HepG2 (cell line): ENCODE measurements around the gene USF1. TPM values are rescaled to one million over a fixed set of nuclear protein-coding genes. Genes with fewer than 3 reads are reported as not detected.

Experiments used
- ATAC-seq: fragments of 200-7000 bp; cut with Tn5 transposase; 3 replicates; pipeline ENCODE4 v1.9.1; 2020; ENCODE audit warnings: mild to moderate bottlenecking, moderate library complexity
- BruUV-seq: library from RNA; stranded (reverse); fragments of 400-500 nt; replicated peaks from 2 replicates; lab custom pipeline; 2021; lab: Mats Ljungman, UMichigan
- CTCF ChIA-PET: fragments of 300-600 bp; formaldehyde crosslinking; extraction: SDS; loops from one replicate; lab custom pipeline; 2021; ENCODE audit warnings: low total read pairs, inconsistent platforms, low intra/inter-chr PET ratio; lab: Yijun Ruan, JAX
- POLR2A ChIA-PET: fragments of 350-600 bp; sonication (Branson Sonifier 250); formaldehyde crosslinking; loops from one replicate; lab custom pipeline; 2020; ENCODE audit warnings: antibody characterized with exemption, inconsistent platforms; lab: Yijun Ruan, JAX
- DNase-seq: peaks from one replicate; pipeline ENCODE4 v3.0.0-alpha.2; 2015; ENCODE audit warnings: low spot score
- FAIRE-seq: peaks from 3 replicates; lab custom pipeline; 2011; peaks lifted over from hg19 to GRCh38; lab: Jason Lieb, UNC
- H2AFZ ChIP-seq: one replicate; pipeline ENCODE4 v1.6.1; 2011; ENCODE audit warnings: low read length, inconsistent platforms
- H3K27ac ChIP-seq: fragments of 300-600 bp; 3 replicates; pipeline ENCODE4 v1.8.0; 2011; ENCODE audit warnings: mixed run types, mild to moderate bottlenecking, mixed read lengths, low read length, inconsistent platforms; ENCODE audit not compliant: insufficient read depth; ENCODE audit errors: extremely low read length
- H3K27me3 ChIP-seq, 2 experiments: fragments of 200-600 bp in 1 of 2; 2 replicates in 1 of 2; 3 replicates in 1 of 2; pipeline versions ENCODE4 v1.6.0 to v1.8.0; 2011; ENCODE audit warnings: low read length in 2 of 2, mild to moderate bottlenecking in 2 of 2, moderate library complexity in 2 of 2, inconsistent platforms in 1 of 2; ENCODE audit not compliant: insufficient read depth in 2 of 2, control insufficient read depth in 1 of 2
- H3K36me3 ChIP-seq, 2 experiments: fragments of 200-600 bp in 1 of 2; replicated peaks in 1 of 2; 2 replicates in 1 of 2; 3 replicates in 1 of 2; pipeline versions ENCODE4 v1.5.1 to v1.8.0; 2011; ENCODE audit warnings: low read length in 2 of 2, inconsistent platforms in 1 of 2; ENCODE audit not compliant: insufficient read depth in 2 of 2, control insufficient read depth in 1 of 2
- H3K4me1 ChIP-seq: 2 replicates; pipeline ENCODE4 v1.5.1; 2012; ENCODE audit warnings: low read length, inconsistent platforms; ENCODE audit not compliant: insufficient read depth
- H3K4me2 ChIP-seq: 2 replicates; pipeline ENCODE4 v1.6.0; 2011; ENCODE audit warnings: low read depth, low read length, inconsistent platforms
- H3K4me3 ChIP-seq, 3 experiments: fragments of 200-600 bp in 1 of 3; sonication (generic), shearing (Covaris generic) in 1 of 3; replicated peaks in 1 of 3; 2 replicates each; pipeline ENCODE4 v1.5.1; 2011 to 2016; ENCODE audit warnings: low read length in 3 of 3, inconsistent platforms in 2 of 3, low read depth in 2 of 3, mild to moderate bottlenecking in 2 of 3, control low read depth in 1 of 3, mixed read lengths in 1 of 3; ENCODE audit not compliant: insufficient read depth in 1 of 3
- H3K79me2 ChIP-seq: one replicate; pipeline ENCODE4 v1.6.1; 2011; ENCODE audit warnings: low read length, inconsistent platforms; ENCODE audit not compliant: insufficient read depth
- H3K9ac ChIP-seq: 2 replicates; pipeline ENCODE4 v1.6.0; 2011; ENCODE audit warnings: mild to moderate bottlenecking, low read depth, low read length, inconsistent platforms; ENCODE audit not compliant: insufficient read depth
- H3K9me3 ChIP-seq: 2 replicates; pipeline ENCODE4 v1.5.1; 2012; ENCODE audit warnings: mild to moderate bottlenecking, low read length
- H4K20me1 ChIP-seq: 2 replicates; pipeline ENCODE4 v1.6.0; 2011; ENCODE audit warnings: inconsistent platforms, mild to moderate bottlenecking, low read length, moderate library complexity; ENCODE audit not compliant: insufficient read depth
- BORCS8-MEF2B ChIP-seq: sonication (generic); formaldehyde crosslinking; IDR thresholded peaks from 2 replicates; pipeline ENCODE4 v1.8.0; 2022; ENCODE audit warnings: mild to moderate bottlenecking, missing genetic modification reagents
- CCAR2 ChIP-seq: fragments of 200-400 bp; formaldehyde crosslinking; optimal IDR thresholded peaks from 2 replicates; pipeline ENCODE3; 2018; ENCODE audit warnings: low read depth, mild to moderate bottlenecking, low read length, moderate library complexity
- CHCHD3 ChIP-seq: sonication (generic); formaldehyde crosslinking; IDR thresholded peaks from 2 replicates; pipeline ENCODE4 v1.8.0; 2022; ENCODE audit warnings: mild to moderate bottlenecking, missing genetic modification reagents, moderate library complexity
- HMG20B ChIP-seq: conservative IDR thresholded peaks from 2 replicates; pipeline ENCODE4 v1.6.1; 2016; ENCODE audit warnings: missing genetic modification reagents, missing compliant biosample characterization
- KDM6A ChIP-seq: IDR thresholded peaks from 2 replicates; pipeline ENCODE4 v1.6.1; 2016; ENCODE audit warnings: low read depth
- REPIN1 ChIP-seq: sonication (generic); formaldehyde crosslinking; IDR thresholded peaks from 2 replicates; pipeline ENCODE4 v1.8.0; 2022; ENCODE audit warnings: missing genetic modification reagents, low read depth, mild to moderate bottlenecking, borderline replicate concordance
- ZC3H13 ChIP-seq: sonication (generic); formaldehyde crosslinking; IDR thresholded peaks from 2 replicates; pipeline ENCODE4 v1.8.1; 2023; ENCODE audit warnings: mild to moderate bottlenecking, missing genetic modification reagents, moderate library complexity
- ZFY ChIP-seq: sonication (generic); formaldehyde crosslinking; IDR thresholded peaks from 2 replicates; pipeline ENCODE4 v1.4.0; 2020; ENCODE audit warnings: missing genetic modification reagents
- ZFYVE20 ChIP-seq: sonication (generic); formaldehyde crosslinking; IDR thresholded peaks from 2 replicates; pipeline ENCODE4 v1.8.0; 2023; ENCODE audit warnings: low read depth, mild to moderate bottlenecking, moderate library complexity, missing genetic modification reagents, borderline replicate concordance
- ZNF138 ChIP-seq: sonication (generic); formaldehyde crosslinking; IDR thresholded peaks from 2 replicates; pipeline ENCODE4 v1.5.0; 2020; ENCODE audit warnings: mild to moderate bottlenecking, low read depth, missing genetic modification reagents
- WGBS: methylation state at CpG from one replicate; pipeline ENCODE4 v1.1.6; 2017; ENCODE audit warnings: low lambda C conversion rate; 5-methylcytosine and 5-hydroxymethylcytosine counted together
- in situ Hi-C: cut with HindIII; loops from 2 replicates; pipeline ENCODE4 v1.10.0; 2017; ENCODE audit warnings: low pct_unique_long_range_greater_than_20kb; ENCODE audit not compliant: extremely low pct_ligation_motif_present
- intact Hi-C: fragments of 100-400 bp; cut with micrococcal nuclease; formaldehyde crosslinking; loops from one replicate; pipeline ENCODE4 v1.10.0; 2022; ENCODE audit not compliant: unreplicated experiment
- polyA plus RNA-seq, 8 experiments: library from polyadenylated mRNA; depleted of rRNA in 3 of 8; stranded (reverse) in 7 of 8; unstranded in 1 of 8; fragments of >200 nt; fragmentation: Illumina TruSeq in 4 of 8; extraction: Trizol in 4 of 8; gene quantifications; 2 replicates each; pipeline versions ENCODE4 v1.2.1 to v1.2.3, GENCODE V29; 2011 to 2016; ENCODE audit warnings: low read depth in 4 of 8, missing spikeins in 1 of 8, mixed read lengths in 1 of 8; ENCODE audit not compliant: insufficient read depth in 1 of 8
- total RNA-seq, 5 experiments: library from RNA; depleted of rRNA; stranded (reverse); fragments of >200 nt; fragmentation: Illumina TruSeq; extraction: Trizol; gene quantifications; 2 replicates each; pipeline ENCODE4 v1.2.3, GENCODE V29; 2016; ENCODE audit warnings: low read depth in 1 of 5
- TF ChIP-seq, protein P1 (sequence below): sonication (generic); formaldehyde crosslinking; IDR thresholded peaks from 2 replicates; pipeline ENCODE4 v1.4.0; 2020; ENCODE audit warnings: missing genetic modification reagents
- TF ChIP-seq, protein P2 (sequence below): sonication (generic); formaldehyde crosslinking; IDR thresholded peaks from 2 replicates; pipeline ENCODE4 v1.8.0; 2022; ENCODE audit warnings: mild to moderate bottlenecking, missing genetic modification reagents, moderate library complexity
- TF ChIP-seq, protein P3 (sequence below): fragments of 450-650 bp; IDR thresholded peaks from 2 replicates; pipeline ENCODE4 v1.6.1; 2016
- TF ChIP-seq, protein P4 (sequence below): sonication (generic); formaldehyde crosslinking; IDR thresholded peaks from 2 replicates; pipeline ENCODE4 v1.4.0; 2020; ENCODE audit warnings: missing genetic modification reagents, borderline replicate concordance

USF1 gene
- total and polyA plus RNA-seq, 2 of the 13 experiments (the other 11 are each of a cell fraction or from before 2014, with no cell fraction given), result 26.9 to 39.4 TPM

DNA sequence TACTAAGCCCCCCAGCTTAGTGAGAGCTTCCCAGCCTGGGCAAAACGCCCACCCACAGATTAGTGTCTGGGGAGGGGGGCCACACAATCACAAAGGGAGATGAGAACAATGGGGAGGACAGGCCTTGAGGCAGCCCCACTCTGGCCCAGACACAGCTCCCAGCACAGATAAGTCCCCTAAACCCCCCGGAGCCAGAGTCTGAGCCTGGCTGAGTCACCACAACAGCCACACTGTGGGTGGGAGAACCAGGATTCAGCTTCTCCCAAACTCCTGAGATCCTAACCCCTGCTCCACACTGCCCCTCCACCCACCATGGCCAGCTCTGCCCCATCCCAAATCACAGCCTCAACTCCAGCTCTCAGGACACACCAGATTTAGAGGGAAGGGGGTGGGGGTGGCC is 39.4 kb upstream of the USF1 start:
- no peaks in the 10 kb centered on the region for H3K36me3 ChIP-seq
- no peak for TF ChIP-seq HMG20B (CRISPR knock-in tag)
- no peak for TF ChIP-seq CHCHD3 (CRISPR knock-in tag)
- TF ChIP-seq, protein P1, sequence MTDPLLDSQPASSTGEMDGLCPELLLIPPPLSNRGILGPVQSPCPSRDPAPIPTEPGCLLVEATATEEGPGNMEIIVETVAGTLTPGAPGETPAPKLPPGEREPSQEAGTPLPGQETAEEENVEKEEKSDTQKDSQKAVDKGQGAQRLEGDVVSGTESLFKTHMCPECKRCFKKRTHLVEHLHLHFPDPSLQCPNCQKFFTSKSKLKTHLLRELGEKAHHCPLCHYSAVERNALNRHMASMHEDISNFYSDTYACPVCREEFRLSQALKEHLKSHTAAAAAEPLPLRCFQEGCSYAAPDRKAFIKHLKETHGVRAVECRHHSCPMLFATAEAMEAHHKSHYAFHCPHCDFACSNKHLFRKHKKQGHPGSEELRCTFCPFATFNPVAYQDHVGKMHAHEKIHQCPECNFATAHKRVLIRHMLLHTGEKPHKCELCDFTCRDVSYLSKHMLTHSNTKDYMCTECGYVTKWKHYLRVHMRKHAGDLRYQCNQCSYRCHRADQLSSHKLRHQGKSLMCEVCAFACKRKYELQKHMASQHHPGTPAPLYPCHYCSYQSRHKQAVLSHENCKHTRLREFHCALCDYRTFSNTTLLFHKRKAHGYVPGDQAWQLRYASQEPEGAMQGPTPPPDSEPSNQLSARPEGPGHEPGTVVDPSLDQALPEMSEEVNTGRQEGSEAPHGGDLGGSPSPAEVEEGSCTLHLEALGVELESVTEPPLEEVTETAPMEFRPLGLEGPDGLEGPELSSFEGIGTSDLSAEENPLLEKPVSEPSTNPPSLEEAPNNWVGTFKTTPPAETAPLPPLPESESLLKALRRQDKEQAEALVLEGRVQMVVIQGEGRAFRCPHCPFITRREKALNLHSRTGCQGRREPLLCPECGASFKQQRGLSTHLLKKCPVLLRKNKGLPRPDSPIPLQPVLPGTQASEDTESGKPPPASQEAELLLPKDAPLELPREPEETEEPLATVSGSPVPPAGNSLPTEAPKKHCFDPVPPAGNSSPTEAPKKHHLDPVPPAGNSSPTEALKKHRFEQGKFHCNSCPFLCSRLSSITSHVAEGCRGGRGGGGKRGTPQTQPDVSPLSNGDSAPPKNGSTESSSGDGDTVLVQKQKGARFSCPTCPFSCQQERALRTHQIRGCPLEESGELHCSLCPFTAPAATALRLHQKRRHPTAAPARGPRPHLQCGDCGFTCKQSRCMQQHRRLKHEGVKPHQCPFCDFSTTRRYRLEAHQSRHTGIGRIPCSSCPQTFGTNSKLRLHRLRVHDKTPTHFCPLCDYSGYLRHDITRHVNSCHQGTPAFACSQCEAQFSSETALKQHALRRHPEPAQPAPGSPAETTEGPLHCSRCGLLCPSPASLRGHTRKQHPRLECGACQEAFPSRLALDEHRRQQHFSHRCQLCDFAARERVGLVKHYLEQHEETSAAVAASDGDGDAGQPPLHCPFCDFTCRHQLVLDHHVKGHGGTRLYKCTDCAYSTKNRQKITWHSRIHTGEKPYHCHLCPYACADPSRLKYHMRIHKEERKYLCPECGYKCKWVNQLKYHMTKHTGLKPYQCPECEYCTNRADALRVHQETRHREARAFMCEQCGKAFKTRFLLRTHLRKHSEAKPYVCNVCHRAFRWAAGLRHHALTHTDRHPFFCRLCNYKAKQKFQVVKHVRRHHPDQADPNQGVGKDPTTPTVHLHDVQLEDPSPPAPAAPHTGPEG (CRISPR knock-in tag), result no peak
- TF ChIP-seq, protein P2, sequence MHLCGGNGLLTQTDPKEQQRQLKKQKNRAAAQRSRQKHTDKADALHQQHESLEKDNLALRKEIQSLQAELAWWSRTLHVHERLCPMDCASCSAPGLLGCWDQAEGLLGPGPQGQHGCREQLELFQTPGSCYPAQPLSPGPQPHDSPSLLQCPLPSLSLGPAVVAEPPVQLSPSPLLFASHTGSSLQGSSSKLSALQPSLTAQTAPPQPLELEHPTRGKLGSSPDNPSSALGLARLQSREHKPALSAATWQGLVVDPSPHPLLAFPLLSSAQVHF (CRISPR knock-in tag), result no peak
- no peak for TF ChIP-seq CCAR2
- no peak for TF ChIP-seq KDM6A
- TF ChIP-seq ZC3H13 (CRISPR knock-in tag), result no peak
- TF ChIP-seq BORCS8-MEF2B, result no peak
- TF ChIP-seq ZNF138, result no peak
- no peak for TF ChIP-seq ZFY (CRISPR knock-in tag)
- TF ChIP-seq, protein P3, sequence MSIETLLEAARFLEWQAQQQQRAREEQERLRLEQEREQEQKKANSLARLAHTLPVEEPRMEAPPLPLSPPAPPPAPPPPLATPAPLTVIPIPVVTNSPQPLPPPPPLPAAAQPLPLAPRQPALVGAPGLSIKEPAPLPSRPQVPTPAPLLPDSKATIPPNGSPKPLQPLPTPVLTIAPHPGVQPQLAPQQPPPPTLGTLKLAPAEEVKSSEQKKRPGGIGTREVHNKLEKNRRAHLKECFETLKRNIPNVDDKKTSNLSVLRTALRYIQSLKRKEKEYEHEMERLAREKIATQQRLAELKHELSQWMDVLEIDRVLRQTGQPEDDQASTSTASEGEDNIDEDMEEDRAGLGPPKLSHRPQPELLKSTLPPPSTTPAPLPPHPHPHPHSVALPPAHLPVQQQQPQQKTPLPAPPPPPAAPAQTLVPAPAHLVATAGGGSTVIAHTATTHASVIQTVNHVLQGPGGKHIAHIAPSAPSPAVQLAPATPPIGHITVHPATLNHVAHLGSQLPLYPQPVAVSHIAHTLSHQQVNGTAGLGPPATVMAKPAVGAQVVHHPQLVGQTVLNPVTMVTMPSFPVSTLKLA, result no peak
- TF ChIP-seq REPIN1 (CRISPR knock-in tag), result no peak
- no peak for TF ChIP-seq ZFYVE20 (CRISPR knock-in tag)
- TF ChIP-seq, protein P4, sequence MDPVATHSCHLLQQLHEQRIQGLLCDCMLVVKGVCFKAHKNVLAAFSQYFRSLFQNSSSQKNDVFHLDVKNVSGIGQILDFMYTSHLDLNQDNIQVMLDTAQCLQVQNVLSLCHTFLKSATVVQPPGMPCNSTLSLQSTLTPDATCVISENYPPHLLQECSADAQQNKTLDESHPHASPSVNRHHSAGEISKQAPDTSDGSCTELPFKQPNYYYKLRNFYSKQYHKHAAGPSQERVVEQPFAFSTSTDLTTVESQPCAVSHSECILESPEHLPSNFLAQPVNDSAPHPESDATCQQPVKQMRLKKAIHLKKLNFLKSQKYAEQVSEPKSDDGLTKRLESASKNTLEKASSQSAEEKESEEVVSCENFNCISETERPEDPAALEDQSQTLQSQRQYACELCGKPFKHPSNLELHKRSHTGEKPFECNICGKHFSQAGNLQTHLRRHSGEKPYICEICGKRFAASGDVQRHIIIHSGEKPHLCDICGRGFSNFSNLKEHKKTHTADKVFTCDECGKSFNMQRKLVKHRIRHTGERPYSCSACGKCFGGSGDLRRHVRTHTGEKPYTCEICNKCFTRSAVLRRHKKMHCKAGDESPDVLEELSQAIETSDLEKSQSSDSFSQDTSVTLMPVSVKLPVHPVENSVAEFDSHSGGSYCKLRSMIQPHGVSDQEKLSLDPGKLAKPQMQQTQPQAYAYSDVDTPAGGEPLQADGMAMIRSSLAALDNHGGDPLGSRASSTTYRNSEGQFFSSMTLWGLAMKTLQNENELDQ, result no peak
- POLR2A ChIA-PET, result interaction anchor here (1.9 kb wide), 1 partner anchor 13 kb away, joined by 4 read pairs; no protein-coding TSS in a partner anchor
- in situ Hi-C loops (no loop called here), intact Hi-C loops (no loop called here)
- no peak overlapping the region for H3K4me2 ChIP-seq
- H3K9me3 ChIP-seq, result no peaks in the 10 kb centered on the region
- CTCF ChIA-PET, result no interaction called here
- DNase-seq (no peak), ATAC-seq (no peak), FAIRE-seq (no peak)
- H3K27me3 ChIP-seq, result peaks cover 3 to 26% of the 10 kb centered on the region in 2 experiments; a peak in 3 of 5 replicates
- H3K9ac ChIP-seq, result no peak overlapping the region
- no TSS peak for BruUV-seq
- H3K4me1 ChIP-seq, result peaks cover 38% of the 10 kb centered on the region
- 0% methylated on average over 1 of the region's 2 CpGs for WGBS
- H2AFZ ChIP-seq, result no peak overlapping the region
- H3K4me3 ChIP-seq, result no peak overlapping the region
- no peaks in the 10 kb centered on the region for H3K79me2 ChIP-seq
- no peak overlapping the region for H3K27ac ChIP-seq
- no peaks in the 10 kb centered on the region for H4K20me1 ChIP-seq
